HepG2 (cell line): ENCODE results near the gene RNF149. TPM values are rescaled to one million over a fixed set of nuclear protein-coding genes. Genes with fewer than 3 reads are reported as not detected.

ENCODE experiments used
- ARHGAP35 ChIP-seq: sonication (generic); formaldehyde crosslinking; IDR thresholded peaks from 2 replicates; pipeline ENCODE4 v1.9.0; 2022; ENCODE audit warnings: mild to moderate bottlenecking, inconsistent platforms, moderate library complexity, missing genetic modification reagents, borderline replicate concordance
- CHD2 ChIP-seq: IDR thresholded peaks from 2 replicates; pipeline ENCODE4 v1.6.1; 2011; ENCODE audit warnings: low read depth, low read length, improper control_type of control experiment
- FOXC1 ChIP-seq: sonication (generic); formaldehyde crosslinking; IDR thresholded peaks from 2 replicates; pipeline ENCODE4 v1.8.0; 2022; ENCODE audit warnings: mild to moderate bottlenecking, missing genetic modification reagents, borderline replicate concordance
- NR2F1 ChIP-seq, 2 experiments: fragments of 450-650 bp in 1 of 2; formaldehyde crosslinking in 1 of 2; IDR thresholded peaks; 2 replicates each; pipeline versions ENCODE4 v1.5.0 to v1.6.1; 2016 to 2020; ENCODE audit warnings: mild to moderate bottlenecking in 1 of 2, missing compliant biosample characterization in 1 of 2, missing genetic modification reagents in 1 of 2, moderate library complexity in 1 of 2
- SNAI1 ChIP-seq: sonication (generic); formaldehyde crosslinking; IDR thresholded peaks from 2 replicates; pipeline ENCODE4 v1.5.0; 2020; ENCODE audit warnings: mild to moderate bottlenecking, missing genetic modification reagents, borderline replicate concordance
- TBX2 ChIP-seq: sonication (generic); formaldehyde crosslinking; IDR thresholded peaks from 2 replicates; pipeline ENCODE4 v1.5.0; 2020; ENCODE audit warnings: missing genetic modification reagents, mild to moderate bottlenecking, borderline replicate concordance
- TCF12 ChIP-seq, 2 experiments: fragments of 450-650 bp in 1 of 2; sonication (generic) in 1 of 2; formaldehyde crosslinking in 1 of 2; IDR thresholded peaks; 2 replicates each; pipeline versions ENCODE4 v1.6.1 to v1.8.0; 2017 to 2022; ENCODE audit warnings: antibody characterized with exemption in 1 of 2, mild to moderate bottlenecking in 1 of 2, missing genetic modification reagents in 1 of 2, moderate library complexity in 1 of 2
- TCF7L2 ChIP-seq: IDR thresholded peaks from 2 replicates; pipeline ENCODE4 v1.6.1; 2011; ENCODE audit warnings: mild to moderate bottlenecking, low read depth, low read length, moderate library complexity
- ZBTB8A ChIP-seq: sonication (generic); formaldehyde crosslinking; IDR thresholded peaks from 2 replicates; pipeline ENCODE4 v1.4.0; 2020; ENCODE audit warnings: mild to moderate bottlenecking, low read depth, missing genetic modification reagents, borderline replicate concordance
- ZNF253 ChIP-seq: sonication (generic); formaldehyde crosslinking; IDR thresholded peaks from 2 replicates; pipeline ENCODE4 v1.8.0; 2022; ENCODE audit warnings: mild to moderate bottlenecking, missing genetic modification reagents, borderline replicate concordance
- ZNF431 ChIP-seq: sonication (generic); formaldehyde crosslinking; IDR thresholded peaks from 2 replicates; pipeline ENCODE4 v1.9.0; 2022; ENCODE audit warnings: missing genetic modification reagents, low read depth, mild to moderate bottlenecking, borderline replicate concordance
- ZNF496 ChIP-seq: sonication (generic); formaldehyde crosslinking; IDR thresholded peaks from 2 replicates; pipeline ENCODE4 v1.8.1; 2023; ENCODE audit warnings: mild to moderate bottlenecking, moderate library complexity, missing genetic modification reagents; ENCODE audit not compliant: insufficient replicate concordance
- ZNF543 ChIP-seq: sonication (generic); formaldehyde crosslinking; IDR thresholded peaks from 2 replicates; pipeline ENCODE4 v1.4.0; 2020; ENCODE audit warnings: mild to moderate bottlenecking, missing genetic modification reagents
- ZNF644 ChIP-seq: IDR thresholded peaks from 2 replicates; pipeline ENCODE4 v1.6.1; 2016; ENCODE audit warnings: low read depth
- ZNF790 ChIP-seq: sonication (generic); formaldehyde crosslinking; IDR thresholded peaks from 2 replicates; pipeline ENCODE4 v1.8.0; 2022; ENCODE audit warnings: missing genetic modification reagents, mild to moderate bottlenecking, borderline replicate concordance
- polyA plus RNA-seq, 8 experiments: library from polyadenylated mRNA; depleted of rRNA in 3 of 8; stranded (reverse) in 7 of 8; unstranded in 1 of 8; fragments of >200 nt; fragmentation: Illumina TruSeq in 4 of 8; extraction: Trizol in 4 of 8; gene quantifications; 2 replicates each; pipeline versions ENCODE4 v1.2.1 to v1.2.3, GENCODE V29; 2011 to 2016; ENCODE audit warnings: low read depth in 4 of 8, missing spikeins in 1 of 8, mixed read lengths in 1 of 8; ENCODE audit not compliant: insufficient read depth in 1 of 8
- total RNA-seq, 5 experiments: library from RNA; depleted of rRNA; stranded (reverse); fragments of >200 nt; fragmentation: Illumina TruSeq; extraction: Trizol; gene quantifications; 2 replicates each; pipeline ENCODE4 v1.2.3, GENCODE V29; 2016; ENCODE audit warnings: low read depth in 1 of 5
- TF ChIP-seq, protein P1 (sequence below): sonication (generic); IDR thresholded peaks from 2 replicates; pipeline ENCODE4 v1.6.1; 2016; ENCODE audit warnings: low read depth, borderline replicate concordance
- TF ChIP-seq, protein P2 (sequence below): sonication (generic); formaldehyde crosslinking; IDR thresholded peaks from 2 replicates; pipeline ENCODE4 v1.8.1; 2023; ENCODE audit warnings: mild to moderate bottlenecking, moderate library complexity, missing genetic modification reagents
- TF ChIP-seq, protein P3 (sequence below): sonication (generic); formaldehyde crosslinking; IDR thresholded peaks from 2 replicates; pipeline ENCODE4 v1.8.1; 2023; ENCODE audit warnings: mild to moderate bottlenecking, missing genetic modification reagents
- TF ChIP-seq, protein P4 (sequence below): sonication (generic); formaldehyde crosslinking; IDR thresholded peaks from 2 replicates; pipeline ENCODE4 v1.9.0; 2022; ENCODE audit warnings: low read depth, missing genetic modification reagents
- TF ChIP-seq, protein P5 (sequence below): sonication (generic); formaldehyde crosslinking; IDR thresholded peaks from 2 replicates; pipeline ENCODE4 v1.5.1; 2020; ENCODE audit warnings: mild to moderate bottlenecking, missing genetic modification reagents, moderate library complexity
- TF ChIP-seq, protein P6 (sequence below): sonication (generic); formaldehyde crosslinking; conservative IDR thresholded peaks from 2 replicates; pipeline ENCODE4 v1.8.0; 2022; ENCODE audit warnings: low read depth, missing genetic modification reagents

The RNF149 gene
- total and polyA plus RNA-seq, 2 of the 13 experiments (the other 11 are each of a cell fraction or from before 2014, with no cell fraction given) = 87.6 to 109 TPM

DNA sequence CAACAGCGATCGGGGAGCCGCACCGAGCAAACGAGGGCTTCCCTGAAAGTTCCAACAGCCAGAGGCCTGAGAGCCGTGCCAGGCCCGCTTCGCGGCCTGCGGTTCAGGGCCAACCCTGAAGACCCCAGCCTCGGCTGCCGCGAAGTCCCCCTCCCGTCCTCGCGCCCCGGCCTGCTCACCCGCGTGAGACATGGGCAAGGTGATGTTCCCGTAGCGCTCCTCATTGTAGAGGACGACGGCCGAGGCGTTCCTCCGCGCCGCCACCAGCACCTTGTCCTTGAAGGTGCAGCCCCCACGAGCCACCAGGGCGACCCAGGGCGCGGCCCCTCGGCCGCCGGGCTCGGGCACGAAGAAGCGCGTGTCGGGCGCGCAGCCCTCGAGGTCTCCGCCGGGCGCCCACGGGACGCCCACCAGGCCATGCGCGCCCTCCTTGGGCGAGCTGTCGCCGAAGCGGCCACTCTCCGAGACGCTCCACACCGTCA lies 510 bp downstream of the RNF149 start (continued):
- TF ChIP-seq, protein P1, sequence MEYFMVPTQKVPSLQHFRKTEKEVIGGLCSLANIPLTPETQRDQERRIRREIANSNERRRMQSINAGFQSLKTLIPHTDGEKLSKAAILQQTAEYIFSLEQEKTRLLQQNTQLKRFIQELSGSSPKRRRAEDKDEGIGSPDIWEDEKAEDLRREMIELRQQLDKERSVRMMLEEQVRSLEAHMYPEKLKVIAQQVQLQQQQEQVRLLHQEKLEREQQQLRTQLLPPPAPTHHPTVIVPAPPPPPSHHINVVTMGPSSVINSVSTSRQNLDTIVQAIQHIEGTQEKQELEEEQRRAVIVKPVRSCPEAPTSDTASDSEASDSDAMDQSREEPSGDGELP = no peak
- TF ChIP-seq ZNF253 (0 out of 2 replicates have a peak, but pooled peaks have one; percentile 61), TBX2 (CRISPR knock-in tag) (no peak), NR2F1 (CRISPR knock-in tag; IDR thresholded peaks at IDR 0.05) (no peak), ZNF496 (CRISPR knock-in tag) (no peak), CHD2 (no peak), ZNF790 (CRISPR knock-in tag) (peak; percentile 11), SNAI1 (CRISPR knock-in tag) (no peak; the same call in 1 of the 2 replicates), ARHGAP35 (CRISPR knock-in tag) (peak; percentile 65; the same call in 1 of the 2 replicates), TCF12 (IDR thresholded peaks at IDR 0.05) (no peak), TCF12 (CRISPR knock-in tag; IDR thresholded peaks at IDR 0.05) (no peak), ZNF644 (no peak), FOXC1 (CRISPR knock-in tag) (peak; percentile 36; the same call in 1 of the 2 replicates), ZNF431 (CRISPR knock-in tag) (peak; percentile 29; the same call in 1 of the 2 replicates), TCF7L2 (no peak), ZBTB8A (CRISPR knock-in tag) (no peak), ZNF543 (CRISPR knock-in tag) (no peak)
- TF ChIP-seq, protein P2, sequence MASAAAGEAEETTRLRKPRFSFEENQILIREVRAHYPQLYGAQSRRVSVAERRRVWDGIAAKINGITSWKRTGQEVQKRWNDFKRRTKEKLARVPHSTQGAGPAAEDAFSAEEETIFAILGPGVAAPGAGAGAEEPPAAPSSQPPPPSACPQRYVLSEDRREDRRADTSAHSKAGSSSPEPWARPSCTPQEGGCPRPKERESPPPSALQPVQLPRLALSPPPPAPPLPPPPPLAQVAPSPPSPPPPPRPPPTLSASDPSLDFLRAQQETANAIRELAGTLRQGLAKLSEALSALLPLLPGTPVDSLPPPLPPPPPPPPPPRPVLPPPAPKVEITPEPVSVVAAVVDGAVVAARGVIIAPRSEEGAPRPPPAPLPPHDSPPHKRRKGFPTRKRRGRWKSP (CRISPR knock-in tag) = no peak
- TF ChIP-seq, protein P3, sequence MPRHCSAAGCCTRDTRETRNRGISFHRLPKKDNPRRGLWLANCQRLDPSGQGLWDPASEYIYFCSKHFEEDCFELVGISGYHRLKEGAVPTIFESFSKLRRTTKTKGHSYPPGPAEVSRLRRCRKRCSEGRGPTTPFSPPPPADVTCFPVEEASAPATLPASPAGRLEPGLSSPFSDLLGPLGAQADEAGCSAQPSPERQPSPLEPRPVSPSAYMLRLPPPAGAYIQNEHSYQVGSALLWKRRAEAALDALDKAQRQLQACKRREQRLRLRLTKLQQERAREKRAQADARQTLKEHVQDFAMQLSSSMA (CRISPR knock-in tag) = 0 out of 2 replicates have a peak, but pooled peaks have one; percentile 32
- TF ChIP-seq, protein P4, sequence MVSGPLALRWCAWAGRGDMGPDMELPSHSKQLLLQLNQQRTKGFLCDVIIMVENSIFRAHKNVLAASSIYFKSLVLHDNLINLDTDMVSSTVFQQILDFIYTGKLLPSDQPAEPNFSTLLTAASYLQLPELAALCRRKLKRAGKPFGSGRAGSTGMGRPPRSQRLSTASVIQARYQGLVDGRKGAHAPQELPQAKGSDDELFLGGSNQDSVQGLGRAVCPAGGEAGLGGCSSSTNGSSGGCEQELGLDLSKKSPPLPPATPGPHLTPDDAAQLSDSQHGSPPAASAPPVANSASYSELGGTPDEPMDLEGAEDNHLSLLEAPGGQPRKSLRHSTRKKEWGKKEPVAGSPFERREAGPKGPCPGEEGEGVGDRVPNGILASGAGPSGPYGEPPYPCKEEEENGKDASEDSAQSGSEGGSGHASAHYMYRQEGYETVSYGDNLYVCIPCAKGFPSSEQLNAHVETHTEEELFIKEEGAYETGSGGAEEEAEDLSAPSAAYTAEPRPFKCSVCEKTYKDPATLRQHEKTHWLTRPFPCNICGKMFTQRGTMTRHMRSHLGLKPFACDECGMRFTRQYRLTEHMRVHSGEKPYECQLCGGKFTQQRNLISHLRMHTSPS (CRISPR knock-in tag) = peak; percentile 30; the same call in 1 of the 2 replicates
- TF ChIP-seq, protein P5, sequence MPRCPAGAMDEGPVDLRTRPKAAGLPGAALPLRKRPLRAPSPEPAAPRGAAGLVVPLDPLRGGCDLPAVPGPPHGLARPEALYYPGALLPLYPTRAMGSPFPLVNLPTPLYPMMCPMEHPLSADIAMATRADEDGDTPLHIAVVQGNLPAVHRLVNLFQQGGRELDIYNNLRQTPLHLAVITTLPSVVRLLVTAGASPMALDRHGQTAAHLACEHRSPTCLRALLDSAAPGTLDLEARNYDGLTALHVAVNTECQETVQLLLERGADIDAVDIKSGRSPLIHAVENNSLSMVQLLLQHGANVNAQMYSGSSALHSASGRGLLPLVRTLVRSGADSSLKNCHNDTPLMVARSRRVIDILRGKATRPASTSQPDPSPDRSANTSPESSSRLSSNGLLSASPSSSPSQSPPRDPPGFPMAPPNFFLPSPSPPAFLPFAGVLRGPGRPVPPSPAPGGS = 0 out of 2 replicates have a peak, but pooled peaks have one; percentile 3
- TF ChIP-seq, protein P6, sequence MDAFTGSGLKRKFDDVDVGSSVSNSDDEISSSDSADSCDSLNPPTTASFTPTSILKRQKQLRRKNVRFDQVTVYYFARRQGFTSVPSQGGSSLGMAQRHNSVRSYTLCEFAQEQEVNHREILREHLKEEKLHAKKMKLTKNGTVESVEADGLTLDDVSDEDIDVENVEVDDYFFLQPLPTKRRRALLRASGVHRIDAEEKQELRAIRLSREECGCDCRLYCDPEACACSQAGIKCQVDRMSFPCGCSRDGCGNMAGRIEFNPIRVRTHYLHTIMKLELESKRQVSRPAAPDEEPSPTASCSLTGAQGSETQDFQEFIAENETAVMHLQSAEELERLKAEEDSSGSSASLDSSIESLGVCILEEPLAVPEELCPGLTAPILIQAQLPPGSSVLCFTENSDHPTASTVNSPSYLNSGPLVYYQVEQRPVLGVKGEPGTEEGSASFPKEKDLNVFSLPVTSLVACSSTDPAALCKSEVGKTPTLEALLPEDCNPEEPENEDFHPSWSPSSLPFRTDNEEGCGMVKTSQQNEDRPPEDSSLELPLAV (CRISPR knock-in tag) = 0 out of 2 replicates have a peak, but pooled peaks have one; percentile 25
